ENCODE measurements around the gene VAV3. TPM values are rescaled to one million over a fixed set of nuclear protein-coding genes. Genes with fewer than 3 reads are reported as not detected.

Gene VAV3
- polyA plus RNA-seq, 1 donor from 2014 or later, result 7.9 TPM

DNA sequence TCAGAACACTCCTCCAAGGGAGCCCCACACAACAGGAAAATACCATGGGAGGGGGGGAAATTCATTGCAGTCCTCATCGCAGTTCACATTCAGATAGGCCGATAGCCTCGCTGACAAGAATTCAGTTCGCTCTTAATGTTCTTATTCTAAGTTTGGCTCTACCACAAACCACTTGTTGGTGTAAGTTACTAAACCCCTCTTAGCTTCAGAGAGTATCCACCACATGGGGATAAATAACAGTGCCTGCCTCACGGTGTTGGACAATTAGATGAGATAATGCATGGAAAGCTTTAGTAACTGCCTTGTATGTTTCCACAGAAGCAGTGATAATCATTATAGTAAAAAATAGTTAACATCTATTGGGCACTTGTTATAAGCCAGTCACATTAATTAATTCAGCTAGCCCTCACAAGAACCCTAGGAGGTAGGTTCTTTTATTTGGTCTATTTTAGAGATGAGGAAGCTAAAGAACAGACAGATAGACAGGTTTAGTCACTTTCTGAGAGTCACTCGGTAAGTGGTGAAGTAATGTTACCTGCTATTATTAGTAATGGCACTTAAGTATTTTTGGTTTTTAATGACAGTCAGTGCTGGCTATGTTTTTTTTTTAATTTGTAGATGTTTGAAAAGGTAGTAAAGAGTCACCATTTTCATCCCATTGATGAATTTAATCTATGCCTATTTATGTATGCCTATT is 10.1 kb downstream of the VAV3 start:
- H3K4me1 Mint-ChIP-seq, result peaks cover 38 to 44% (median 42%) of the 10 kb centered on the region in 3 donors
- peaks cover 1% of the 10 kb centered on the region for H3K36me3 Mint-ChIP-seq
- no peaks in the 10 kb centered on the region for H3K27me3 Mint-ChIP-seq
- H3K4me3 Mint-ChIP-seq, result no peak overlapping the region
- no peak overlapping the region for H3K27ac Mint-ChIP-seq
- H3K9me3 Mint-ChIP-seq, result no peaks in the 10 kb centered on the region

DNA sequence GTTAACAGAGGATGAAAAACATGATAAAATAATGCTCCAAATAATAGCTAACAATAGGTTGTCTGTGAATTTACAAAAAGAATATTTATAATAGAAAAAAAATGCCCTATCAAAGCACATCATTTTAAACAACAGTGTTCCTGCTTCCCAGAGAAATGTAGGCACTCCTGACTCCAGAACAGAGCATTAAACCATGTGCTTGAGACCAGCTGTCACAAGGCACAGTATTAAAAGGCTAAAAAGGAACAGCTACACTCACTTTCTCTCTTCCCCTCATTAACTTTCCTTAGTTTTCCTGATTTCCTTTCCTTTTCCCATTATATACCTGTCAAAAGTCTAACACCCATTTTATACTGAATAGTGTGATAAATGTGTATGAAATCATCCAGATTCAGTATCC is 10.9 kb downstream of the VAV3 start:
- H3K27ac Mint-ChIP-seq, result no peak overlapping the region
- H3K36me3 Mint-ChIP-seq, result no peaks in the 10 kb centered on the region
- H3K4me3 Mint-ChIP-seq, result no peak overlapping the region
- H3K27me3 Mint-ChIP-seq, result no peaks in the 10 kb centered on the region
- peaks cover 38 to 42% (median 42%) of the 10 kb centered on the region in 3 donors for H3K4me1 Mint-ChIP-seq
- H3K9me3 Mint-ChIP-seq, result no peaks in the 10 kb centered on the region

DNA sequence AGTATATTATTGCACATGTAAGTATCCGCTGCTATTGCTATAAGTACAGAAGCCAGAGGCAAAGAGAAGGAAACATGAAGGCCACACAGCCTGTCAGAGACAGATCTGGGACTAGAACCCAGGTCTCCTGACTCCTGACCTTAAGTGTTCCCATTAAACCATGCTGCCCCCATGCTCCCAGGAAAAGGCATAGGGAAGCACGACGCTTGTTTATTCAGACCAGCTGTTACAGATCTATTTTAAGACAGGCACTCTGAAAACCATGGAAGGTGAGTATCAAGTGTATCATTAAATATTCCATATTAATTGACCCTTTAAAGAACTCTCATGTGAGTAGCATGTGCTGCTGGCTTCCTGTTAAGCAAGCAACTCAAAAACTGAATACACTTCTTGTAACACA is 11.4 kb downstream of the VAV3 start:
- Mint-ChIP-seq H3K27me3 (no peaks in the 10 kb centered on the region), H3K27ac (no peak overlapping the region), H3K4me3 (no peak overlapping the region), H3K4me1 (peaks cover 36 to 43% (median 42%) of the 10 kb centered on the region in 3 donors), H3K36me3 (no peaks in the 10 kb centered on the region), H3K9me3 (no peaks in the 10 kb centered on the region)

DNA sequence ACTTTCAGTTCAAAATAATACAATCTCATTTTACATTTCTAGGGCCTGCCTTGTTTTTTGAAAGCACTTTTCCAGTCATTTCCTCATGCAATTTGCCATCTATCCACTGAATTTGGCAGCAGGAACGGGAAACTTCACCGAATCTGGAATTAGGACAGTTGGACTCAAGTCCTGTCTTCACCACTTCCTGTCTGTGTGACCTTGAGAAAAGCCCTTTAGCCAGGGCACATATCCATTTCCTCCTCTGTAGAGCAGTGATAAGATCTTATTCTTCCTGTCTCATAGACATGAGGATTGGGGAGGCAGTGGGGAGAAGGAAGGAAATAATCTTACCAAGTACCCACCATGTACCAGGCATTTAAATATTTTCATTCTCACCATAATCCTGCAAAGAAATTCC is 12.0 kb downstream of the VAV3 start:
- Mint-ChIP-seq H3K9me3 (no peaks in the 10 kb centered on the region), H3K36me3 (peaks cover under 1% of the 10 kb centered on the region), H3K4me3 (peak overlapping the region in 1 of 4 donors; percentile 6), H3K27ac (no peak overlapping the region), H3K4me1 (peaks cover 38 to 44% (median 42%) of the 10 kb centered on the region in 3 donors), H3K27me3 (no peaks in the 10 kb centered on the region)

DNA sequence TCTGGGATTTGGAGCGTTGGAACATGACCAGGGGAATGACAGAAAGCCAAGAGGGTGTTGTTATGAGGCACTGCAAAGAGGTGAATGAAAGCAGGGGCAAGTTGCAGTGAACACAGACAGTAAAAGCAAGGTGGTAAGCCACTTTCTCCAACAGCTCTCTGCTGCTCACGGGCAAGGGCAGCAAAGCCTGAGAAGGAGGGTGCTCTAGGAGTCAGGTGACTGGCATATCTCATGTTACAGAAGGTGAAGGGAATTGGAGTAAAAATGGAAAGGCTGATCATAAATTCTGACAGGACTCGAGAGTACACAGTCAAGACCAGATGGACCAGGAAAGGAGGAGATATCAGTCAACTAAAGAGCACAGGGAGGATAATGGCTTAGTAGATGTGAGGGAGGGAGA is 14.5 kb downstream of the VAV3 start:
- peaks cover 5% of the 10 kb centered on the region for H3K36me3 Mint-ChIP-seq
- no peaks in the 10 kb centered on the region for H3K9me3 Mint-ChIP-seq
- H3K27ac Mint-ChIP-seq, result peak overlapping the region in 1 of 3 donors; percentile 18
- H3K27me3 Mint-ChIP-seq, result no peaks in the 10 kb centered on the region
- H3K4me3 Mint-ChIP-seq, result no peak overlapping the region
- H3K4me1 Mint-ChIP-seq, result peaks cover 40 to 53% (median 46%) of the 10 kb centered on the region in 3 donors

DNA sequence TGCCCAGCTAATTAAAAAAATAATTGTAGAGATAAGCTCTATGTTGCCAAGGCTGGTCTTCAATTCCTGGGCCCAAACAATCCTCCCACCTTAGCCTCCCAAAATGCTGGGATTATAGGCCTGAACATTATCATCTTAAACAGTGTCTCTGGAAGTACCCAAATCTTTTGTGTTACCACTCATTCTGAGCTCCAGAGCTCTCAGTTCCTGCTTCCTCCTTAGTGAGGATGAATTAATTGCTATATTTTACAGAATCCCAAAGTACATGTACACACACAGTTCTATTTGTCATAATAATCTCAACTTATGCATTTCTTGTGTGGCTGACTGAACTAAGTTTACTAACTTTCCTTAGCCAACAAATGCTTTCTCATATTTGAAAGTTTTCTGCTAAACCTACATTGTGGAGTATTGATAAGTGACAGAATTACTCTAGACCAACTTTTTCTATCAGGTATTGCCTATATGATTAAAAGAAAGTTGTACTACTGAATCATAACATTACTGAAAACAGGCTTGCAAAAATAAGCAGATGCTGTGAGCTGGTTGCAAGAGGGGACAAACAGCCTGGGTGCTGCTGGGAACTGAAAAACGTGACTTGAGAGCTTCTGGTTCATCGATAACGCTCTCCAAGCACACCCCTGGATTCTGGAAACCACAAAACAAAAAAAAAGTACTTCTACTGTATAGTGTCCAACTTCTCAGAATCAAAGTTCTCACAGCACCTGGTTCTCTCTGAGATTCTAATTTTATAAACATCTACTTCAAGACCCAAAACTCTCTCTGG is 15.3 kb downstream of the VAV3 start:
- peak overlapping the region in 2 of 4 donors; percentile 20 to 33 for H3K4me3 Mint-ChIP-seq
- peaks cover 5% of the 10 kb centered on the region for H3K36me3 Mint-ChIP-seq
- H3K9me3 Mint-ChIP-seq, result no peaks in the 10 kb centered on the region
- H3K4me1 Mint-ChIP-seq, result peaks cover 37 to 53% (median 43%) of the 10 kb centered on the region in 3 donors
- H3K27me3 Mint-ChIP-seq, result no peaks in the 10 kb centered on the region
- peak overlapping the region in 1 of 3 donors; percentile 21 for H3K27ac Mint-ChIP-seq

DNA sequence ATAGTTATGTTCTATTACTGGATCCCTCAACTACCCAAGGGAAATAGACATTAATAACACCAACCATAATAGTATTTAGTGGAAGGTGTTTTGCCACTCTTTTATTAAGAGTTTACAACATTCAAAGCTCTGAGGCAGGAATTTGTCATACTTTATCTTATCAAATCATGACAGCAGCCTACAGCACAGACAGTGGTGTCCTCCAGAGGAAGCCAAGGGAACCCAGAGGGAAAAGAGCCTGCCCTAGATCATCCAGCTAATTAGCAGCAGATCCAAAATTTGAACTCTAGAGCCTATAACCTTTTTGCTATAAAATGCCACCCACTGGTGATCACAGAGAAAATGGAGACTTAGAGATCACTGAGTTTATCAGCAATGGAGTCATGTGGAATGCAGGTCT is 18.2 kb downstream of the VAV3 start:
- H3K9me3 Mint-ChIP-seq, result no peaks in the 10 kb centered on the region
- peaks cover 12% of the 10 kb centered on the region for H3K36me3 Mint-ChIP-seq
- no peak overlapping the region for H3K4me3 Mint-ChIP-seq
- H3K4me1 Mint-ChIP-seq, result peaks cover 33 to 52% (median 41%) of the 10 kb centered on the region in 3 donors
- H3K27ac Mint-ChIP-seq, result no peak overlapping the region
- H3K27me3 Mint-ChIP-seq, result no peaks in the 10 kb centered on the region

DNA sequence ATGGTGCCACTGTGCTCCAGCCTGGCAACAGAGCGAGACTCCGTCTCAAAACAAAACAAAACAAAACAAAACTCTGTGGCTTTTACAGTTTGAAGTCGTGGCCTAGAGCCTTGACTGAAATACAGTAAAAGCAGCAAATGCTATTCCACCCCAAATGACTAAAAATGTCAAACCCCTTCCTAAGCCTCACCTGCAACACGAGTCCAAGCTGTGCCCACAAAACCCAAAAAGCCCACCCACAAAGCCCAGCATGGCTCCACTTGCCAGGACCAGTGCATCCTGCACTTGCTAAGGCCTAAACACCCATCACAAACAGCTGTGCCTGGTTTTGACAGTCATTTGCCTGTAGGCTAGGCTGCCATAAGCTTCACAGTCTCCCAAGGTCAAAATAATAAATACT is 21.3 kb downstream of the VAV3 start:
- peaks cover 0 to 1% (median 0%) of the 10 kb centered on the region in 3 donors for H3K9me3 Mint-ChIP-seq
- peaks cover 12% of the 10 kb centered on the region for H3K36me3 Mint-ChIP-seq
- peak overlapping the region in 1 of 4 donors; percentile 79 for H3K4me3 Mint-ChIP-seq
- H3K27ac Mint-ChIP-seq, result peak overlapping the region in 1 of 3 donors; percentile 56
- H3K27me3 Mint-ChIP-seq, result no peaks in the 10 kb centered on the region
- H3K4me1 Mint-ChIP-seq, result peaks cover 22 to 53% (median 35%) of the 10 kb centered on the region in 3 donors

DNA sequence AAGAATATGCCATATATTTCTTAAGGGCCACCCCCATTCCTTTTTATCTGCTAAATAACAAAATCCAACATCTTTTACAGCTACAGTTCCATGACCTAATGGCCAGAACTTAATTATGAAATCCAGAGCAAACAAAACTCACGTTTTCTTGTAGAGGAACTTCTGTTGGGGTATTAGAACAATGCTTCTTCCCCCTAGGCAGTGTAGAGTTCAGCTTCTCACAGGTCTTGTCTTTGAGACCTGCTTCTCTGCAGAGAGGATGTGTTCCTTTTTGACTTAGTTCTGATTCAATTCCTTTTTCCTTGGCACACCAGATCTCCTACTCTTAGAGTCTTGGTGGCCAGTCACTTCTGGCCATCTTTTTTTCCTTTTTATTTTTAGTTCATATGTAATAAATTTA is 22.2 kb downstream of the VAV3 start:
- Mint-ChIP-seq H3K4me3 (no peak overlapping the region), H3K36me3 (peaks cover 11% of the 10 kb centered on the region), H3K27me3 (no peaks in the 10 kb centered on the region), H3K9me3 (peaks cover 0 to 1% (median 0%) of the 10 kb centered on the region in 3 donors), H3K27ac (peak overlapping the region in 2 of 3 donors; percentile 2 to 10), H3K4me1 (peaks cover 20 to 53% (median 36%) of the 10 kb centered on the region in 3 donors)

DNA sequence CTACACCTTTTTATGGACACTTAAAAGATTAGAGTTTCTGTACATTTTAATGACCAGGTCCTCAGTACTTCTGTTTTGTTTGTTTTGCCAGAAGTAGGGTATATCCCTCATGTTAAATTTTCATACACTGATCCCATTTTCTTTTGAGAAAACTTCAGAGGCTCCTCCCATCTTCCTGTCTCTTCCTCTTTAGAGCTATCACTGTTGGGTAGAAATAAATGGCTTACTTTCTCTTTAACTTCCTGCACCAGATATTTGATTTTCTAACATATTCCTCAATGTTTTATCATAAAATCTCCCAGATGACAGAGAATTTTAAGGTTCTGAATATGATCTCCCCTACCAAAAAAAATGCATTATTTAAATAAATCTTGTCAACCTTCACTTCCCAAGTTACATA is 23.4 kb downstream of the VAV3 start:
- Mint-ChIP-seq H3K4me3 (peak overlapping the region in 1 of 4 donors; percentile 43), H3K27ac (peak overlapping the region in 1 of 3 donors; percentile 14), H3K4me1 (peaks cover 29 to 54% (median 45%) of the 10 kb centered on the region in 3 donors), H3K36me3 (peaks cover 11% of the 10 kb centered on the region), H3K27me3 (no peaks in the 10 kb centered on the region), H3K9me3 (peaks cover 0 to 1% (median 0%) of the 10 kb centered on the region in 3 donors)

DNA sequence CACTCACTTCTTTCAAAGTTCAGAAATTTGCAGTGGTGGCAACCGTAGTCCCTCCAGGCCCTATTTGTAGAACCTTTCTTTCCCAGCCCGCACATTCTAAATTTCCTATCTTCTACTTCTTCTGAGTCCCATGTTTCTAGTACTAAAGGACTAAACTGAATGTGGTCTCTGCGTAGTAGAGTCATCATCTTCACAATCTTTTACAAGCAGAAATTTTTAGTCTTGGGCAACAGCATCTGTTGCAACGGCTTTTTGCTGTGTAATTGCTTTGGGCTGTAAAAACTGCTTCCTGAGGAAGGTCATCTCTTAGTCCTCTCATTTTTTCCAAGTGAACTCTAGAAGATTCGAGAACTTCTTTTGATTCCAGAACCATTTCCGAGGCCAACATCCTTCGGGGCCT is 23.9 kb downstream of the VAV3 start:
- Mint-ChIP-seq H3K36me3 (peaks cover 11% of the 10 kb centered on the region), H3K4me3 (no peak overlapping the region), H3K4me1 (peaks cover 32 to 55% (median 46%) of the 10 kb centered on the region in 3 donors), H3K9me3 (peaks cover 0 to 1% (median 0%) of the 10 kb centered on the region in 3 donors), H3K27me3 (no peaks in the 10 kb centered on the region), H3K27ac (no peak overlapping the region)

DNA sequence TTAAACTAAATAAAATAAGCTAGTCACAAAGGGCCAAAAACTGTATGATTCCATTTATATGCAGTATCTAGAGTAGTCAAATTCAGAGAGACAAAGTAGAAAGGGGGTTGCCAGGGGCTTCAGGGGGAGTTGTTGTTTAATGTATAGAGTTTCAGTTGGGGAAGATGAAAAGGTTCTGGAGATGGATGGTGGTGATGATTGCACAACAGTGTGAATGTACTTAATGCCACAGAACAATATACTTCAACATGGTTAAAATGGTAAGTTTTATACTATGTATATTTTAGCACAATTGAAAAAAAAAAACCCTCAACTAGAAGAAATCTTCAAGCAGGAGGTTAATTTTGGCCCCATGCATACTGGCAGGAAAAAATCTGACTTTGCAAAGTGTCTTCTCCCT is 24.3 kb downstream of the VAV3 start:
- Mint-ChIP-seq H3K36me3 (peaks cover 7% of the 10 kb centered on the region), H3K9me3 (peaks cover 0 to 1% (median 0%) of the 10 kb centered on the region in 3 donors), H3K4me3 (peak overlapping the region in 1 of 4 donors; percentile 61), H3K27ac (peak overlapping the region in 1 of 3 donors; percentile 8), H3K4me1 (peaks cover 32 to 57% (median 49%) of the 10 kb centered on the region in 3 donors), H3K27me3 (no peaks in the 10 kb centered on the region)

DNA sequence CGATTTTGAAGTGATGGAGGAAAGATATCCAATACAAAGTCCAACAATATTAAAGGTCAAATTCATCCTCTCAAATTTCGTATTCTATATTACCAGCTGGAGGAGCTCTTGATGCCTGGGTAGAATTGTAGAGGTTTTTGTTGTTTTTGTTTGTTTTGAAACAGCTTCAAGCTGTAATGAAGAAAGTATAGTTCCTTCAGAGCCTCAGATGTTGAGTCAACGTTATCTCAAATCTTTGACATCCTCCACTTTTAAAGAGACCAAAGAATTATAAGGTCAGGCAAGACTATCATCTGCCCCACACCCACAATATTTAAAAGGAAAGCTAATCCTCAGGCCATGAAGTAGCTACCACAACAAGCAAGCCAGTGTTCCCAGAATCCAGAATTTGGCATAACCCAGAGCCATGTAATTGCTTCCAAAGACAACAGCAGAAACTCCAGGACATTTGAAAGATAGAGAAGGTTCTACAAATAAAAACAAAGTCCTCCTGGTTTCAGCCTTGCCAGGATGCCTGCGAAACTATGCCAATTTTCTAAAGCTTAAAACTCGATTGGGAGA is 24.9 kb downstream of the VAV3 start:
- no peak overlapping the region for H3K4me3 Mint-ChIP-seq
- peak overlapping the region in 1 of 3 donors; percentile 8 for H3K27ac Mint-ChIP-seq
- H3K9me3 Mint-ChIP-seq, result peaks cover 0 to 1% (median 0%) of the 10 kb centered on the region in 3 donors
- no peaks in the 10 kb centered on the region for H3K27me3 Mint-ChIP-seq
- peaks cover 38 to 63% (median 55%) of the 10 kb centered on the region in 3 donors for H3K4me1 Mint-ChIP-seq
- peaks cover 7% of the 10 kb centered on the region for H3K36me3 Mint-ChIP-seq

DNA sequence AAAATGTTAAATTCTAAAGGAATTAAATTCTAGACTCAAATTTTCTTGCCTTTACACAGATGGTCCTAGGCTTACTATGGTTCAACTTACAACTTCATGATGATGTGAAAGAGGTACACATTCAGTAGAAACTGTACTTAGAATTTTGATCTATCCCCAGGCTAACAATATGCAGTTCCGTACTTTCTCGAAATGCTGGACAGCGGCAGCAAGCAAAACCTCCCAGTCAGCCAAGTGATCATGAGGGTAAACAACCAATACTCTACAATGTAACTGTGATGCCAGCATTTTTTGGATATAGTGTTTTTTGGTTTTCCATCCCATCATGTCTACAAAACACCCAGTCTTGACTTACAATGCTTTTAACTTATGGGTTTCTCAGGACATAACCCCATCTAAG is 25.7 kb downstream of the VAV3 start:
- Mint-ChIP-seq H3K9me3 (peaks cover 0 to 1% (median 0%) of the 10 kb centered on the region in 3 donors), H3K4me3 (peak overlapping the region in 1 of 4 donors; percentile 26), H3K27me3 (no peaks in the 10 kb centered on the region), H3K36me3 (peaks cover 7% of the 10 kb centered on the region), H3K4me1 (peaks cover 46 to 70% (median 63%) of the 10 kb centered on the region in 3 donors), H3K27ac (peak overlapping the region in 1 of 3 donors; percentile 71)

Measured in IgD-negative memory B cell (primary cell).